Cardiac muscle cell (in vitro differentiated cells and primary cell): Measurements from ENCODE around the gene RUNDC3A. TPM values are rescaled to one million over a fixed set of nuclear protein-coding genes. Genes with fewer than 3 reads are reported as not detected.

Experiments
- DNase-seq, 2 donors: peaks; one replicate each; pipeline versions ENCODE4 v3.0.0 to v3.0.0-alpha.2; 2010 to 2017; ENCODE audit warnings: low read depth in 1 of 2, low spot score in 1 of 2
- H3K27ac ChIP-seq: fragments of 200-600 bp; sonication (generic); 2 replicates; pipeline ENCODE4 v1.5.1; 2016
- H3K27me3 ChIP-seq: fragments of 200-600 bp; sonication (generic); 2 replicates; pipeline ENCODE4 v1.6.0; 2016; ENCODE audit warnings: control low read depth
- H3K36me3 ChIP-seq: fragments of 200-600 bp; sonication (generic); 2 replicates; pipeline ENCODE4 v1.5.1; 2016; ENCODE audit warnings: control low read depth
- H3K4me1 ChIP-seq: fragments of 200-600 bp; sonication (generic); 2 replicates; pipeline ENCODE4 v1.8.1; 2017; ENCODE audit warnings: low read depth, mild to moderate bottlenecking, mixed run types
- H3K4me3 ChIP-seq: fragments of 200-600 bp; sonication (generic); 2 replicates; pipeline ENCODE4 v1.5.1; 2016; ENCODE audit warnings: mild to moderate bottlenecking
- H3K9me3 ChIP-seq: fragments of 200-600 bp; sonication (generic); 2 replicates; pipeline ENCODE4 v1.5.1; 2017; ENCODE audit warnings: low read depth, mild to moderate bottlenecking, control low read depth
- polyA plus RNA-seq: library from polyadenylated mRNA; unstranded; fragments of >200 nt; fragmentation: Nextera tagmentation; extraction: Ambion mirVana; gene quantifications from 2 replicates; pipeline ENCODE4 v1.2.1, GENCODE V29; 2016
- total RNA-seq: library from RNA; depleted of rRNA; stranded (reverse); fragments of >200 nt; gene quantifications from 2 replicates; pipeline ENCODE4 v1.2.3, GENCODE V29; 2016
- TF ChIP-seq, protein P1 (sequence below): IDR thresholded peaks from 2 replicates; pipeline ENCODE4 v1.5.1; 2012; ENCODE audit warnings: low read depth, mild to moderate bottlenecking, low read length

The RUNDC3A gene
- total and polyA plus RNA-seq, 2 experiments from 2014 or later, result 1.9 to 5.8 TPM

DNA sequence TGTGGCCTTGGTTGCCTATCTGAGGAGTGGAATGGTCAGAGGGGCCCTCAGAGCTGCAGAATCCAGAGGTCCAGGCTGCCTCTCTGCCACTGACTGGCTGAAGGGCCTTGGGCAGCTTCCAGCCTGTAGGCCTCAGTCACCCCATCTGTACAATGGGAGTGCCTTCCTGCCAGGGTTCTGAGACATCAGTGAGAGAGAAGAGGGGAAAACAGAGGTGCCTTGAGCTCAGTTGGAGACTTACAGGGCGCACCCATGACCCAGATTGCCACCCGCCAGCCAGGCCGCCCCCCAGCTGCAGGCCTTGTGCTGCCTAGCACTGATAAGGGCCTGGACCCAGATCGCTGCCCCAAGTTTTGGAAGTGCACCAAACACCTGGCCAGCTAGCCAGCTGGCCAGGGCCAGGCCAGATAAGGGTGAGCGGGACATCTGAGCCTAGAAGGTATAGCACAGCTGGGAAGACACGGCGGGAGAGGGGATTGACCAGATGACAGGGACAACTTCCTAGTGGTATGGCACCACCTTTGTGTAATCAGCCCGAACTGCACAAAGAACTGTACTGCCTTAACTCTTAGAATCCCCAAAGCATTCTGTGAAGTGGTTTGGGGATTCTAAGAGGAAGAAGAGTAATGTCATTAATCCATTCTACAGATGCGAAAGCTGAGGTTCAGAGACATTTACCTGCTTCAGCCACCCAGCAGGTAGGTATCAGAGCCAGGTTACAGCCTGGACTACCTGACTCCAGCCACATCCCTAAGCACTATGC lies 41.8 kb upstream of the RUNDC3A start:
- DNase-seq, result no peak
- Histone ChIP-seq H3K4me1 (no peaks in the 10 kb centered on the region), H3K9me3 (no peaks in the 10 kb centered on the region), H3K27me3 (no peaks in the 10 kb centered on the region), H3K27ac (no peak overlapping the region), H3K4me3 (no peak overlapping the region), H3K36me3 (no peaks in the 10 kb centered on the region)
- TF ChIP-seq, protein P1, sequence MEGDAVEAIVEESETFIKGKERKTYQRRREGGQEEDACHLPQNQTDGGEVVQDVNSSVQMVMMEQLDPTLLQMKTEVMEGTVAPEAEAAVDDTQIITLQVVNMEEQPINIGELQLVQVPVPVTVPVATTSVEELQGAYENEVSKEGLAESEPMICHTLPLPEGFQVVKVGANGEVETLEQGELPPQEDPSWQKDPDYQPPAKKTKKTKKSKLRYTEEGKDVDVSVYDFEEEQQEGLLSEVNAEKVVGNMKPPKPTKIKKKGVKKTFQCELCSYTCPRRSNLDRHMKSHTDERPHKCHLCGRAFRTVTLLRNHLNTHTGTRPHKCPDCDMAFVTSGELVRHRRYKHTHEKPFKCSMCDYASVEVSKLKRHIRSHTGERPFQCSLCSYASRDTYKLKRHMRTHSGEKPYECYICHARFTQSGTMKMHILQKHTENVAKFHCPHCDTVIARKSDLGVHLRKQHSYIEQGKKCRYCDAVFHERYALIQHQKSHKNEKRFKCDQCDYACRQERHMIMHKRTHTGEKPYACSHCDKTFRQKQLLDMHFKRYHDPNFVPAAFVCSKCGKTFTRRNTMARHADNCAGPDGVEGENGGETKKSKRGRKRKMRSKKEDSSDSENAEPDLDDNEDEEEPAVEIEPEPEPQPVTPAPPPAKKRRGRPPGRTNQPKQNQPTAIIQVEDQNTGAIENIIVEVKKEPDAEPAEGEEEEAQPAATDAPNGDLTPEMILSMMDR, result no peak

DNA sequence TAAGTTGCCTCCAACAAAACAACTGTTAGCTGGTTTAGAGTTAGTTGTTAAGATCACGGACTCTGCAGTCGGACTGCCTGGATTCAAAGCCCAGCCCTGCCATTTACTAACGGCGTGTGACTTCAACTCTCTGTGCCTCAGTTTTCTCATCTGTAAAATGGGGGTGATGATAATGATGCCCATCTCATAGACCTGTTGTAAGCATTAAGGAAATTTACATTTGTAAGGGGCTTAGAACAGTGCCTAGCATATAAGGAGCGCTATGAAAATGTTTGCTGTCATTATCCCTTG lies 41.3 kb upstream of the RUNDC3A start:
- Histone ChIP-seq H3K27me3 (no peaks in the 10 kb centered on the region), H3K27ac (no peak overlapping the region), H3K4me1 (no peaks in the 10 kb centered on the region), H3K36me3 (no peaks in the 10 kb centered on the region), H3K4me3 (no peak overlapping the region), H3K9me3 (no peaks in the 10 kb centered on the region)
- TF ChIP-seq, protein P1, result no peak
- DNase-seq, result no peak

GRCh38 chr17:44267818-44268490 lies 40.4 kb upstream of the RUNDC3A start, which contains the start of gene SLC4A1:
TSS of gene SLC4A1 (minus strand) at chr17:44268135. CDS start at chr17:44262866, 5,269 bp downstream.
- TF ChIP-seq, protein P1, result no peak
- no peak for DNase-seq
- H3K27ac ChIP-seq, result no peak within 1 kb of the TSS
- H3K4me1 ChIP-seq, result no peaks in the 10 kb centered on the region
- no peaks in the 10 kb centered on the region for H3K36me3 ChIP-seq
- H3K9me3 ChIP-seq, result no peaks in the 10 kb centered on the region
- no peaks in the 10 kb centered on the region for H3K27me3 ChIP-seq
- H3K4me3 ChIP-seq, result no peak within 1 kb of the TSS

GRCh38 chr17:44268709-44269534 lies 39.5 kb upstream of the RUNDC3A start:
- TF ChIP-seq, protein P1, result no peak

DNA sequence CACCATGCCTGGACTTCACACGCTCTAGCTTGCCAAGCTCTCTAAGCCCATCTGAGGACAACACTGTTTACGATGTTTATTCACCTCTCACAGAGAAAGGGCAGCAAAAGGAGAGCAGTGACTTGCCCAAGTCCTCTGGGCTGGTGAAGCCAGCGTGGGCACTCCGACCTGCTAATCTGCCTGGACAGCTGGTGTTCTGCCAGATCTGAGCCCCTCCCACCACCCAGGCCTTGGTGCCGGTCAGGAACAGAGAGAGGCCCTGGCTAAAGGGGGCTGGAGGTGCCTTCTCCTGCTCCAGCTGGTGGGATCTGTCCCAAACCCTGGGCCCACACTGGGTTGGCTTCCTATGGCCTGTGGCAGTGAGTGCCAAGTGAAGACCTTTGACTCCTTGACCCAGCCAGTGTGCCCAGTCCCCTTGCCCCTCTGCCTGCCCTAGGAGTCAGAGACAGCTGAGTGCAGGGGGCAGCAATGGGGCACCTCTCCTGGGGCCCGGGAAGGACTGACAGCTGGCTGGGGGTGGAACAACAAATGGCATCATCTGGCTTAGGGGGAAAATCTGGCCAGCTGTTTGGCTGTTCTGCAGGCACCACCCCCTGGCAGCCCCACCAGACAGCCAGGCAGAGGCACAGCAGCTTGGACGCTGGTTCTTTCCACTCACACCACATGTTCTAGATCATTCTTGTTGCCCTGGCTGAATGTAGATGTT lies 38.7 kb upstream of the RUNDC3A start:
- Histone ChIP-seq H3K4me3 (no peak overlapping the region), H3K36me3 (no peaks in the 10 kb centered on the region), H3K27ac (no peak overlapping the region), H3K4me1 (no peaks in the 10 kb centered on the region), H3K9me3 (no peaks in the 10 kb centered on the region), H3K27me3 (no peaks in the 10 kb centered on the region)
- TF ChIP-seq, protein P1, result no peak
- DNase-seq, result no peak

More at GRCh38 chr17:44268709-44269534, 39.5 kb upstream of the RUNDC3A start:
- no peak overlapping the region for H3K4me3 ChIP-seq
- DNase-seq, result no peak
- H3K27ac ChIP-seq, result no peak overlapping the region
- H3K27me3 ChIP-seq, result no peaks in the 10 kb centered on the region
- no peaks in the 10 kb centered on the region for H3K4me1 ChIP-seq
- H3K9me3 ChIP-seq, result no peaks in the 10 kb centered on the region
- H3K36me3 ChIP-seq, result no peaks in the 10 kb centered on the region
